ENCODE measurements around the gene PTPRR. TPM values are rescaled to one million over a fixed set of nuclear protein-coding genes. Genes with fewer than 3 reads are reported as not detected.

Gene PTPRR
- total and polyA plus RNA-seq, 2 donors from 2014 or later: 0.50 to 0.86 TPM

GRCh38 chr12:70747445-70748260 is 172.9 kb downstream of the PTPRR start:
- intact Hi-C loops (cut with DNase I): no loop called here
- FAIRE-seq: no peak

GRCh38 chr12:70745048-70745447 is 175.5 kb downstream of the PTPRR start:
- Histone ChIP-seq H3K27ac (ENCODE audit: low read depth in 2 of 2, low read length in 2 of 2) (no peak overlapping the region), H3K9me3 (ENCODE audit: control insufficient read depth in 2 of 3, insufficient read depth in 1 of 3, low read length in 3 of 3) (no peaks in the 10 kb centered on the region), H3K27me3 (ENCODE audit: control insufficient read depth, insufficient read depth, low read length) (no peaks in the 10 kb centered on the region), H3K36me3 (ENCODE audit: control insufficient read depth in 2 of 3, insufficient read depth in 3 of 3, low read length in 3 of 3) (no peaks in the 10 kb centered on the region), H3K4me1 (ENCODE audit: control insufficient read depth in 2 of 3, insufficient read depth in 2 of 3, low read depth in 1 of 3, low read length in 3 of 3) (no peaks in the 10 kb centered on the region), H3K4me3 (ENCODE audit: low read length in 3 of 3) (no peak overlapping the region), H3K9ac (ENCODE audit: low read length in 3 of 3) (no peak overlapping the region)
- TF ChIP-seq CTCF (IDR thresholded peaks at IDR 0.05; ENCODE audit: borderline replicate concordance, extremely low read depth, insufficient read depth): no peak
- FAIRE-seq (no peak), DNase-seq (no peak)
- intact Hi-C loops (cut with DNase I): no loop called here

More at GRCh38 chr12:70747445-70748260, 172.9 kb downstream of the PTPRR start:
- no peak overlapping the region for H3K4me3 ChIP-seq (ENCODE audit: low read length in 3 of 3)
- no peaks in the 10 kb centered on the region for H3K36me3 ChIP-seq (ENCODE audit: control insufficient read depth in 2 of 3, insufficient read depth in 3 of 3, low read length in 3 of 3)
- DNase-seq: no peak
- no peaks in the 10 kb centered on the region for H3K27me3 ChIP-seq (ENCODE audit: control insufficient read depth, insufficient read depth, low read length)
- H3K4me1 ChIP-seq (ENCODE audit: control insufficient read depth in 2 of 3, insufficient read depth in 2 of 3, low read depth in 1 of 3, low read length in 3 of 3): no peaks in the 10 kb centered on the region
- no peak overlapping the region for H3K9ac ChIP-seq (ENCODE audit: low read length in 3 of 3)
- no peaks in the 10 kb centered on the region for H3K9me3 ChIP-seq (ENCODE audit: control insufficient read depth in 2 of 3, insufficient read depth in 1 of 3, low read length in 3 of 3)
- no peak for TF ChIP-seq CTCF (IDR thresholded peaks at IDR 0.05; ENCODE audit: borderline replicate concordance, extremely low read depth, insufficient read depth)
- no peak overlapping the region for H3K27ac ChIP-seq (ENCODE audit: low read depth in 2 of 2, low read length in 2 of 2)

GRCh38 chr12:70744178-70744577 is 176.4 kb downstream of the PTPRR start:
- Histone ChIP-seq H3K27me3 (ENCODE audit: control insufficient read depth, insufficient read depth, low read length) (no peaks in the 10 kb centered on the region), H3K9ac (ENCODE audit: low read length in 3 of 3) (no peak overlapping the region), H3K4me1 (ENCODE audit: control insufficient read depth in 2 of 3, insufficient read depth in 2 of 3, low read depth in 1 of 3, low read length in 3 of 3) (no peaks in the 10 kb centered on the region), H3K36me3 (ENCODE audit: control insufficient read depth in 2 of 3, insufficient read depth in 3 of 3, low read length in 3 of 3) (no peaks in the 10 kb centered on the region), H3K4me3 (ENCODE audit: low read length in 3 of 3) (no peak overlapping the region), H3K9me3 (ENCODE audit: control insufficient read depth in 2 of 3, insufficient read depth in 1 of 3, low read length in 3 of 3) (no peaks in the 10 kb centered on the region), H3K27ac (ENCODE audit: low read depth in 2 of 2, low read length in 2 of 2) (no peak overlapping the region)
- DNase-seq (no peak), FAIRE-seq (no peak)
- intact Hi-C loops (cut with DNase I): no loop called here
- TF ChIP-seq CTCF (IDR thresholded peaks at IDR 0.05; ENCODE audit: borderline replicate concordance, extremely low read depth, insufficient read depth): no peak

Measured in kidney (tissue), 14 donors.